ENCODE data around the gene CRYBB1. TPM values are rescaled to one million over a fixed set of nuclear protein-coding genes. Genes with fewer than 3 reads are reported as not detected.

The CRYBB1 gene
- total and polyA plus RNA-seq, 2 experiments from 2014 or later = 1.6 to 3.7 TPM

- Mint-ChIP-seq H3K4me3 (no peak overlapping the region), H3K4me1 (peaks cover 73% of the 10 kb centered on the region), H3K9me3 (no peaks in the 10 kb centered on the region), H3K36me3 (ENCODE audit: low read depth) (peaks cover 15% of the 10 kb centered on the region), H3K27ac (no peak overlapping the region), H3K27me3 (ENCODE audit: insufficient read depth, low read depth, poor library complexity) (peaks cover 14% of the 10 kb centered on the region)
- TF ChIP-seq EZH2phosphoT487 (IDR thresholded peaks at IDR 0.05; ENCODE audit: unreplicated experiment) = no peak
- no peak for TF ChIP-seq EZH2 (IDR thresholded peaks at IDR 0.05; ENCODE audit: low read depth, unreplicated experiment)
- TF ChIP-seq ZNF114 (CRISPR knock-in tag; IDR thresholded peaks at IDR 0.05) = no peak
- TF ChIP-seq POLR2AphosphoS5 (IDR thresholded peaks at IDR 0.05; ENCODE audit: low read depth) = no peak
- no peak for TF ChIP-seq CREB1 (CRISPR knock-in tag; IDR thresholded peaks at IDR 0.05; ENCODE audit: low read depth)
- no peak for TF ChIP-seq REST (IDR thresholded peaks at IDR 0.05; ENCODE audit: unreplicated experiment)
- no peak for TF ChIP-seq ZNF331 (CRISPR knock-in tag; IDR thresholded peaks at IDR 0.05; ENCODE audit: low read depth)
- no peak for TF ChIP-seq ZNF462 (CRISPR knock-in tag; IDR thresholded peaks at IDR 0.05)
- no peak for TF ChIP-seq STAT1 (IDR thresholded peaks at IDR 0.05; ENCODE audit: unreplicated experiment)
- ATAC-seq = no peak
- peak overlapping the region; percentile 75; the same call in 1 of the 2 replicates for H3K27ac ChIP-seq (ENCODE audit: low read depth)
- H3K4me1 ChIP-seq (ENCODE audit: insufficient read depth) = peaks cover 70% of the 10 kb centered on the region
- no peaks in the 10 kb centered on the region for H3K27me3 ChIP-seq (ENCODE audit: insufficient read depth)
- no peaks in the 10 kb centered on the region for H3K36me3 ChIP-seq (ENCODE audit: insufficient read depth)
- peaks cover 12% of the 10 kb centered on the region for H4K20me1 ChIP-seq (replicated peaks; ENCODE audit: insufficient read depth)
- peaks cover 97% of the 10 kb centered on the region for H3K79me2 ChIP-seq (replicated peaks; ENCODE audit: insufficient read depth)
- H2AFZ ChIP-seq = no peak overlapping the region
- no peak overlapping the region for H3K4me3 ChIP-seq
- no peak overlapping the region for H3K4me2 ChIP-seq
- peaks cover 28% of the 10 kb centered on the region for H3F3A ChIP-seq (replicated peaks; ENCODE audit: low read depth)
- DNase-seq (ENCODE audit: low spot score) = no peak
- H3K9me2 ChIP-seq (ENCODE audit: insufficient read depth) = no peaks in the 10 kb centered on the region
Observed at GRCh38 chr22:26561756-26562417, 55.9 kb downstream of the CRYBB1 start.
